HG03108 (cell line): ENCODE measurements around the gene IGFL1.
"Not testable (repeated sequence)": the region's sequence is repeated elsewhere in the genome, so short reads cannot be mapped to it uniquely, and the experiment has no call there.

Source experiments
- ATAC-seq: cut with Tn5 transposase; IDR thresholded peaks from one replicate; pipeline ENCODE4 v1.9.1; 2021; ENCODE audit warnings: moderate library complexity; ENCODE audit not compliant: unreplicated experiment

Gene IGFL1

GRCh38 chr19:46229442-46229841 is at the start of gene IGFL1:
TSS of gene IGFL1 (plus strand) at chr19:46229742. CDS start at chr19:46229775, 33 bp downstream.
- no peak for ATAC-seq

DNA sequence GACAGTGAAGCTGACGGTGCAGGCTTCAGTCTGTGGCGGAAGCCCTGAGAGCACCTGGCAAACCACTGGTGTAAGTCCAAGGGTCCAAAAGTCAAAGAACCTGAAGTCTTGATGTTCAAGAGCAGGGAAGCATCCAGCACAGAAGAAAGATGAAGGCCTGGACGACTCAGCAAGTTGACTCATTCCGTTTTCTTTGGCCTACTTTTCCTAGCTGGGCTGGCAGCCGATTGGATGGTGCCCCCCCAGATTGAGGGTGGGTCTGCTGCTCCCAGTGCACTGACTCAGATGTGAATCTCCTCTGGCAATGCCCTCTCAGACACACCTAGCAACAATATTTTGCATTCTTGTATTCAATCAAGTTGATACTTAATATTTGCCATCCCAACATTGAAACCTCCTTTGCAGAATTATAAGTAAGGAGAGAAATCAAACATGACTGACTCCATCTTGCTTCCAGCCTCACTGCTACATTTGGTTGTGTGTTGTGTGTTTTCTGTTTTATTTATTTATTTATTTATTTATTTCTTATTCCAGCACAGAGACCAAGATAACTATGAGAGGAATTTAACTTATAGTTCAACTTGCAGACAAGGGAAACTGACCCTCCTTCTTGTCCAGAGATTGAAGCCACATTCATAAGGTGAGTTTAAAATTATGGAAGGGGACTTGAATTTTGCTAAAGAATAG is 48.7 kb upstream of the IGFL1 start:
- ATAC-seq: no peak

GRCh38 chr19:46181388-46181779 is 48.2 kb upstream of the IGFL1 start:
- ATAC-seq: no peak

GRCh38 chr19:46182476-46182875 is 47.1 kb upstream of the IGFL1 start:
- no peak for ATAC-seq

GRCh38 chr19:46184775-46185710 is 44.5 kb upstream of the IGFL1 start:
- ATAC-seq: not testable (repeated sequence)

DNA sequence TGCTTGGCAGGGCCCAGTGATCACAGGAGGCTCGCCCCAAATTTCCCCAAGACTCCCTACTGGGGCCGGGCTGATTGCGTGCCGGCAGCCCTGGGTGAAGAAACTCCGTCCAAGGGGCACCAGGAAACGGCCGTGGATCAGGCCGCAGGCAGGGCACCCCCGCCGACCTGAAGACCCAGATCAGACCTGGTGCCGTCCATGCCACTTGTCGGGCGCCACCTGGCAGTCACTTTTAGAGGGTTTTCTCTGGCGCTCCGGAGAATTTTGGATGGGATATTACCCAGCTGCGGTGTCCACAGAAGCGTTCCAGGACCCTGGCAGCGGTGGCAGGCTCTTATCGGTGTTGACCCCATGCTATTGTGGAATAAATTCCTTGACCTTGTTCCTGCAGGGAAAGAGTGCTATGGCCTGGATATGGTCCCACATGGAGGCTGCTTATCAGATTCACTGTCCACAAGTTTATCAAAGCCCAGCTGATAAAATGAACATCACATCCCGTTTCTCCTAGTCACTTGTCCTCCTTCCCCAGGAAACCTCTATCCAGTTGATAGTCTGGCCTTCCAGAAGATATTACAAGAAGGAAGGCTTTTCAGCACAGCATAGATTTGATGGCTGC is 43.3 kb upstream of the IGFL1 start:
- ATAC-seq: no peak

GRCh38 chr19:46186717-46187101 is 42.8 kb upstream of the IGFL1 start:
- no peak for ATAC-seq

GRCh38 chr19:46189971-46190888 is 39.3 kb upstream of the IGFL1 start:
- ATAC-seq: no peak

DNA sequence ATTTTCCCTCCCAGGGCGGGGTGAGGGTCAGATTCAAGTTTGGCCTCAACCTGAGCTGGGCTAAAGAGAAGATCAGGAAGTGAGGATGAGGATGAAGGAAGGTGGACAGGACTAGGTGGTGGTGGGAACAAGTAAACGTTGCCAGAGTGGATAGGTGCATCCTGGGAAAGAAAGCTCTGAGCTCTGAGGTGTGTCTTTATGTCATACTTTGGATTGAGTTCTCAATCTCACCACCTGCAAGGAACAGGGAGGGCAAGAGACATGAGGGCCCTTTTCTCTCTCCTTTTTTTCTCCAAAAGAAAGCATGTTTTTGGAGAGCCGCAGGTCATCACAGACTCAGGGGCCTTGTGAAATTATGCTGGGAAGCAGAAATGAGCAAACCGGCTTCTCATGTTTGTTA is 38.2 kb upstream of the IGFL1 start:
- ATAC-seq: no peak

- no peak for ATAC-seq
Measured at GRCh38 chr19:46191972-46192371, 37.6 kb upstream of the IGFL1 start.

GRCh38 chr19:46192626-46192991 is 36.9 kb upstream of the IGFL1 start:
- ATAC-seq: not testable (repeated sequence)

- no peak for ATAC-seq
Measured at GRCh38 chr19:46192992-46193650, 36.4 kb upstream of the IGFL1 start.

- no peak for ATAC-seq
Measured at GRCh38 chr19:46193678-46194077, 35.9 kb upstream of the IGFL1 start.

- no peak for ATAC-seq
Measured at GRCh38 chr19:46195104-46195503, 34.4 kb upstream of the IGFL1 start.

GRCh38 chr19:46195919-46196318 is 33.6 kb upstream of the IGFL1 start:
- ATAC-seq: not testable (repeated sequence)

GRCh38 chr19:46196410-46197124 is 33.0 kb upstream of the IGFL1 start:
- no peak for ATAC-seq

GRCh38 chr19:46197314-46198070 is 32.0 kb upstream of the IGFL1 start:
- no peak for ATAC-seq

- ATAC-seq: no peak
Measured at GRCh38 chr19:46198756-46199155, 30.8 kb upstream of the IGFL1 start.
